HepG2 (cell line): ENCODE data around the gene INO80C. TPM values are rescaled to one million over a fixed set of nuclear protein-coding genes. Genes with fewer than 3 reads are reported as not detected.

ENCODE experiments used
- AGO2 ChIP-seq: fragments of 200-400 bp; formaldehyde crosslinking; optimal IDR thresholded peaks from 2 replicates; pipeline ENCODE3; 2017; ENCODE audit warnings: mild to moderate bottlenecking, low read depth, low read length, moderate library complexity
- ARNT ChIP-seq: fragments of 450-650 bp; IDR thresholded peaks from 2 replicates; pipeline ENCODE4 v1.6.1; 2017
- ATF7 ChIP-seq, 2 experiments: fragments of 450-650 bp in 1 of 2; sonication (generic) in 1 of 2; formaldehyde crosslinking in 1 of 2; IDR thresholded peaks; 2 replicates each; pipeline versions ENCODE4 v1.4.0 to v1.6.1; 2016 to 2020; ENCODE audit warnings: antibody characterized with exemption in 1 of 2, mild to moderate bottlenecking in 1 of 2, missing genetic modification reagents in 1 of 2
- ATRX ChIP-seq: sonication (generic); formaldehyde crosslinking; IDR thresholded peaks from 2 replicates; pipeline ENCODE4 v1.4.0; 2020; ENCODE audit warnings: missing genetic modification reagents, borderline replicate concordance
- BHLHE40 ChIP-seq: IDR thresholded peaks from 2 replicates; pipeline ENCODE4 v1.6.1; 2011; ENCODE audit warnings: low read length, improper control_type of control experiment
- CEBPB ChIP-seq: IDR thresholded peaks from 2 replicates; pipeline ENCODE4 v1.6.1; 2011; ENCODE audit warnings: low read depth, low read length, improper control_type of control experiment, borderline replicate concordance
- FOXJ3 ChIP-seq: sonication (generic); formaldehyde crosslinking; IDR thresholded peaks from 2 replicates; pipeline ENCODE4 v1.4.0; 2020; ENCODE audit warnings: missing genetic modification reagents, mild to moderate bottlenecking, borderline replicate concordance
- FOXK2 ChIP-seq: fragments of 450-650 bp; IDR thresholded peaks from 2 replicates; pipeline ENCODE4 v1.6.1; 2016
- GTF2F1 ChIP-seq: fragments of 150-350 bp; IDR thresholded peaks from 2 replicates; pipeline ENCODE4 v1.6.1; 2014; ENCODE audit warnings: low read length
- NCOA5 ChIP-seq: sonication (generic); formaldehyde crosslinking; IDR thresholded peaks from 2 replicates; pipeline ENCODE4 v1.4.0; 2020; ENCODE audit warnings: missing genetic modification reagents
- NFE2 ChIP-seq: sonication (generic); formaldehyde crosslinking; IDR thresholded peaks from 2 replicates; pipeline ENCODE4 v1.4.0; 2020; ENCODE audit warnings: missing genetic modification reagents
- NFIC ChIP-seq: IDR thresholded peaks from 2 replicates; pipeline ENCODE4 v1.6.1; 2012; ENCODE audit warnings: mild to moderate bottlenecking, low read length, inconsistent platforms
- SMYD3 ChIP-seq: sonication (generic); formaldehyde crosslinking; IDR thresholded peaks from 2 replicates; pipeline ENCODE4 v1.8.1; 2023; ENCODE audit warnings: mild to moderate bottlenecking, missing genetic modification reagents
- TBL1XR1 ChIP-seq: fragments of 150-350 bp; IDR thresholded peaks from 2 replicates; pipeline ENCODE4 v1.6.1; 2014; ENCODE audit warnings: borderline replicate concordance, low read length; ENCODE audit not compliant: partially characterized antibody
- TBX3 ChIP-seq: fragments of 450-650 bp; IDR thresholded peaks from 2 replicates; pipeline ENCODE4 v1.6.1; 2017; ENCODE audit warnings: antibody characterized with exemption, mild to moderate bottlenecking, inconsistent platforms, borderline replicate concordance
- THAP8 ChIP-seq: sonication (generic); formaldehyde crosslinking; IDR thresholded peaks from 2 replicates; pipeline ENCODE4 v1.5.1; 2020; ENCODE audit warnings: missing genetic modification reagents, mild to moderate bottlenecking, borderline replicate concordance
- TRIM22 ChIP-seq: fragments of 450-650 bp; IDR thresholded peaks from 2 replicates; pipeline ENCODE4 v1.6.1; 2017
- ZBTB33 ChIP-seq: sonication (generic); formaldehyde crosslinking; IDR thresholded peaks from 2 replicates; pipeline ENCODE4 v1.4.0; 2020; ENCODE audit warnings: missing genetic modification reagents
- ZNF382 ChIP-seq: sonication (generic); formaldehyde crosslinking; IDR thresholded peaks from 2 replicates; pipeline ENCODE4 v1.5.0; 2020; ENCODE audit warnings: missing genetic modification reagents, mild to moderate bottlenecking, borderline replicate concordance
- polyA plus RNA-seq, 8 experiments: library from polyadenylated mRNA; depleted of rRNA in 3 of 8; stranded (reverse) in 7 of 8; unstranded in 1 of 8; fragments of >200 nt; fragmentation: Illumina TruSeq in 4 of 8; extraction: Trizol in 4 of 8; gene quantifications; 2 replicates each; pipeline versions ENCODE4 v1.2.1 to v1.2.3, GENCODE V29; 2011 to 2016; ENCODE audit warnings: low read depth in 4 of 8, missing spikeins in 1 of 8, mixed read lengths in 1 of 8; ENCODE audit not compliant: insufficient read depth in 1 of 8
- total RNA-seq, 5 experiments: library from RNA; depleted of rRNA; stranded (reverse); fragments of >200 nt; fragmentation: Illumina TruSeq; extraction: Trizol; gene quantifications; 2 replicates each; pipeline ENCODE4 v1.2.3, GENCODE V29; 2016; ENCODE audit warnings: low read depth in 1 of 5
- TF ChIP-seq, protein P1 (sequence below): sonication (generic); formaldehyde crosslinking; IDR thresholded peaks from 2 replicates; pipeline ENCODE4 v1.5.1; 2020; ENCODE audit warnings: mild to moderate bottlenecking, missing genetic modification reagents
- TF ChIP-seq, protein P2 (sequence below): sonication (generic); formaldehyde crosslinking; IDR thresholded peaks from 2 replicates; pipeline ENCODE4 v1.5.0; 2020; ENCODE audit warnings: missing genetic modification reagents

INO80C gene
- total and polyA plus RNA-seq, 2 of the 13 experiments (the other 11 are each of a cell fraction or from before 2014, with no cell fraction given), result 8.2 to 15.4 TPM

- no peak for TF ChIP-seq ZBTB33
- TF ChIP-seq GTF2F1, result no peak
- no peak for TF ChIP-seq TRIM22
- no peak for TF ChIP-seq TBX3
- TF ChIP-seq ATF7 (IDR thresholded peaks at IDR 0.05), result no peak
- TF ChIP-seq ATF7 (CRISPR knock-in tag; IDR thresholded peaks at IDR 0.05), result peak; percentile 87
- TF ChIP-seq TBL1XR1, result no peak
- TF ChIP-seq CEBPB, result no peak
- no peak for TF ChIP-seq AGO2
- TF ChIP-seq, protein P1, sequence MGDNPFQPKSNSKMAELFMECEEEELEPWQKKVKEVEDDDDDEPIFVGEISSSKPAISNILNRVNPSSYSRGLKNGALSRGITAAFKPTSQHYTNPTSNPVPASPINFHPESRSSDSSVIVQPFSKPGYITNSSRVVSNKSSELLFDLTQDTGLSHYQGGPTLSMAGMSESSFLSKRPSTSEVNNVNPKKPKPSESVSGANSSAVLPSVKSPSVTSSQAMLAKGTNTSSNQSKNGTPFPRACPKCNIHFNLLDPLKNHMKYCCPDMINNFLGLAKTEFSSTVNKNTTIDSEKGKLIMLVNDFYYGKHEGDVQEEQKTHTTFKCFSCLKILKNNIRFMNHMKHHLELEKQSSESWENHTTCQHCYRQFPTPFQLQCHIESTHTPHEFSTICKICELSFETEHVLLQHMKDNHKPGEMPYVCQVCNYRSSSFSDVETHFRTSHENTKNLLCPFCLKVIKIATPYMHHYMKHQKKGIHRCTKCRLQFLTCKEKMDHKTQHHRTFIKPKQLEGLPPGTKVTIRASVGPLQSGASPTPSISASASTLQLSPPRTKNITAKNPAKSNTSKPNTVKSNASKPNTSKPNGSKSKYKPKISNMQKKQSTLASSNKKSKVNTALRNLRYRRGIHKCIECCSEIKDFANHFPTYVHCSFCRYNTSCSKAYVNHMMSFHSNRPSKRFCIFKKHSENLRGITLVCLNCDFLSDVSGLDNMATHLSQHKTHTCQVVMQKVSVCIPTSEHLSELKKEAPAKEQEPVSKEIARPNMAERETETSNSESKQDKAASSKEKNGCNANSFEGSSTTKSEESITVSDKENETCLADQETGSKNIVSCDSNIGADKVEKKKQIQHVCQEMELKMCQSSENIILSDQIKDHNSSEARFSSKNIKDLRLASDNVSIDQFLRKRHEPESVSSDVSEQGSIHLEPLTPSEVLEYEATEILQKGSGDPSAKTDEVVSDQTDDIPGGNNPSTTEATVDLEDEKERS (CRISPR knock-in tag), result no peak
- TF ChIP-seq ATRX (CRISPR knock-in tag), result no peak
- TF ChIP-seq BHLHE40, result no peak
- no peak for TF ChIP-seq ZNF382 (CRISPR knock-in tag)
- TF ChIP-seq, protein P2, sequence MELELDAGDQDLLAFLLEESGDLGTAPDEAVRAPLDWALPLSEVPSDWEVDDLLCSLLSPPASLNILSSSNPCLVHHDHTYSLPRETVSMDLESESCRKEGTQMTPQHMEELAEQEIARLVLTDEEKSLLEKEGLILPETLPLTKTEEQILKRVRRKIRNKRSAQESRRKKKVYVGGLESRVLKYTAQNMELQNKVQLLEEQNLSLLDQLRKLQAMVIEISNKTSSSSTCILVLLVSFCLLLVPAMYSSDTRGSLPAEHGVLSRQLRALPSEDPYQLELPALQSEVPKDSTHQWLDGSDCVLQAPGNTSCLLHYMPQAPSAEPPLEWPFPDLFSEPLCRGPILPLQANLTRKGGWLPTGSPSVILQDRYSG (CRISPR knock-in tag), result no peak
- TF ChIP-seq FOXJ3 (CRISPR knock-in tag), result no peak
- no peak for TF ChIP-seq NCOA5 (CRISPR knock-in tag)
- no peak for TF ChIP-seq SMYD3 (CRISPR knock-in tag)
- no peak for TF ChIP-seq FOXK2
- no peak for TF ChIP-seq NFE2 (CRISPR knock-in tag)
- TF ChIP-seq ARNT, result no peak
- TF ChIP-seq NFIC, result no peak
- TF ChIP-seq THAP8 (CRISPR knock-in tag), result no peak
These were observed 38.9 kb downstream of the INO80C start (continued) for GRCh38 chr18:35458677-35459441.
